GM23338 (cell line): ENCODE data around the gene HSP90B1. TPM values are rescaled to one million over a fixed set of nuclear protein-coding genes. Genes with fewer than 3 reads are reported as not detected.

ENCODE experiments used
- ATAC-seq: fragments of 200-7000 bp; cut with Tn5 transposase; 3 replicates; pipeline ENCODE4 v1.9.1; 2020
- DNase-seq: peaks from one replicate; pipeline ENCODE4 v3.0.0-alpha.2; 2015; ENCODE audit warnings: low spot score
- H2AFZ ChIP-seq: fragments of 200-600 bp; sonication (generic); 2 replicates; pipeline ENCODE4 v1.8.0; 2016; ENCODE audit warnings: antibody characterized with exemption, mild to moderate bottlenecking, moderate library complexity
- H3F3A ChIP-seq: fragments of 200-600 bp; sonication (generic); replicated peaks from 2 replicates; pipeline ENCODE4 v1.8.0; 2017; ENCODE audit warnings: antibody characterized with exemption, mixed run types, low read depth
- H3K27ac ChIP-seq: fragments of 200-600 bp; sonication (generic); 2 replicates; pipeline ENCODE4 v1.6.1; 2016; ENCODE audit warnings: low read depth
- H3K27me3 ChIP-seq: fragments of 200-600 bp; sonication (generic); 2 replicates; pipeline ENCODE4 v1.8.0; 2016; ENCODE audit warnings: mild to moderate bottlenecking, mixed run types, moderate library complexity; ENCODE audit not compliant: insufficient read depth
- H3K36me3 ChIP-seq: fragments of 200-600 bp; sonication (generic); 2 replicates; pipeline ENCODE4 v1.8.0; 2016; ENCODE audit warnings: mild to moderate bottlenecking; ENCODE audit not compliant: insufficient read depth
- H3K4me1 ChIP-seq: fragments of 200-600 bp; sonication (generic); 2 replicates; pipeline ENCODE4 v1.8.0; 2016; ENCODE audit warnings: mild to moderate bottlenecking, moderate library complexity; ENCODE audit not compliant: insufficient read depth
- H3K4me2 ChIP-seq: fragments of 200-600 bp; sonication (generic); 2 replicates; pipeline ENCODE4 v1.7.1; 2017; ENCODE audit warnings: mixed run types
- H3K4me3 ChIP-seq: fragments of 200-600 bp; sonication (generic); 2 replicates; pipeline ENCODE4 v1.6.1; 2016; ENCODE audit warnings: mixed run types
- H3K79me2 ChIP-seq: fragments of 200-600 bp; sonication (generic); replicated peaks from 2 replicates; pipeline ENCODE4 v1.8.0; 2017; ENCODE audit warnings: mild to moderate bottlenecking; ENCODE audit not compliant: insufficient read depth
- H3K9me2 ChIP-seq: fragments of 200-600 bp; sonication (generic); 2 replicates; pipeline ENCODE4 v1.8.0; 2017; ENCODE audit not compliant: insufficient read depth
- H4K20me1 ChIP-seq: fragments of 200-600 bp; sonication (generic); replicated peaks from 2 replicates; pipeline ENCODE4 v1.8.0; 2017; ENCODE audit warnings: mild to moderate bottlenecking; ENCODE audit not compliant: insufficient read depth
- H3K27ac Mint-ChIP-seq: 2 replicates; pipeline ENCODE4 v1.8.0; 2020; ENCODE audit warnings: inconsistent platforms, mild to moderate bottlenecking, moderate library complexity, mixed read lengths
- H3K27me3 Mint-ChIP-seq: 3 replicates; pipeline ENCODE4 v1.8.0; 2022; ENCODE audit warnings: low read depth, mild to moderate bottlenecking, moderate library complexity, mixed read lengths, inconsistent platforms; ENCODE audit not compliant: insufficient read depth, poor library complexity
- H3K36me3 Mint-ChIP-seq: 3 replicates; pipeline ENCODE4 v1.8.0; 2021; ENCODE audit warnings: low read depth, mild to moderate bottlenecking, inconsistent platforms, moderate library complexity, mixed read lengths
- H3K4me1 Mint-ChIP-seq: 3 replicates; pipeline ENCODE4 v1.8.0; 2020; ENCODE audit warnings: mild to moderate bottlenecking, inconsistent platforms, mixed read lengths
- H3K4me3 Mint-ChIP-seq: 3 replicates; pipeline ENCODE4 v1.8.0; 2021; ENCODE audit warnings: moderate library complexity, mild to moderate bottlenecking, inconsistent platforms, mixed read lengths
- H3K9me3 Mint-ChIP-seq: 3 replicates; pipeline ENCODE4 v1.8.0; 2020; ENCODE audit warnings: moderate library complexity, mild to moderate bottlenecking, inconsistent platforms, mixed read lengths
- CREB1 ChIP-seq: fragments of 250-450 bp; sonication (Bioruptor Pico); IDR thresholded peaks from 2 replicates; pipeline ENCODE4 v1.5.0; 2020; ENCODE audit warnings: low read depth, mild to moderate bottlenecking, moderate library complexity
- EZH2 ChIP-seq: fragments of 200-600 bp; sonication (generic); IDR thresholded peaks from one replicate; pipeline ENCODE4 v1.8.0; 2017; ENCODE audit warnings: antibody characterized with exemption, mild to moderate bottlenecking, low read depth; ENCODE audit not compliant: unreplicated experiment
- EZH2phosphoT487 ChIP-seq: fragments of 200-600 bp; sonication (generic); IDR thresholded peaks from one replicate; pipeline ENCODE4 v1.8.1; 2018; ENCODE audit warnings: antibody characterized with exemption; ENCODE audit not compliant: unreplicated experiment
- JUNB ChIP-seq: IDR thresholded peaks from one replicate; pipeline ENCODE4 v1.6.1; 2016; ENCODE audit warnings: antibody characterized with exemption; ENCODE audit not compliant: unreplicated experiment
- NANOG ChIP-seq: IDR thresholded peaks from 2 replicates; pipeline ENCODE4 v1.6.1; 2016; ENCODE audit warnings: antibody characterized with exemption, borderline replicate concordance
- POLR2AphosphoS5 ChIP-seq: IDR thresholded peaks from 2 replicates; pipeline ENCODE4 v1.6.1; 2016; ENCODE audit warnings: antibody characterized with exemption, low read depth
- STAT1 ChIP-seq: IDR thresholded peaks from one replicate; pipeline ENCODE4 v1.6.1; 2016; ENCODE audit warnings: antibody characterized with exemption; ENCODE audit not compliant: unreplicated experiment
- ZNF114 ChIP-seq: fragments of 250-450 bp; sonication (Bioruptor Pico); IDR thresholded peaks from 2 replicates; pipeline ENCODE4 v1.5.0; 2020; ENCODE audit warnings: mild to moderate bottlenecking, moderate library complexity
- ZNF331 ChIP-seq: fragments of 250-450 bp; sonication (Bioruptor Pico); IDR thresholded peaks from 2 replicates; pipeline ENCODE4 v1.5.0; 2020; ENCODE audit warnings: low read depth, mild to moderate bottlenecking, moderate library complexity
- polyA plus RNA-seq: library from polyadenylated mRNA; unstranded; fragments of >200 nt; fragmentation: Nextera tagmentation; extraction: Ambion mirVana; gene quantifications from 2 replicates; pipeline ENCODE4 v1.2.1, GENCODE V29; 2016
- total RNA-seq: library from RNA; depleted of rRNA; stranded (reverse); fragments of >200 nt; shearing (Covaris generic); gene quantifications from 2 replicates; pipeline ENCODE4 v1.2.3, GENCODE V29; 2014
- TF ChIP-seq, protein P1 (sequence below): IDR thresholded peaks from one replicate; pipeline ENCODE4 v1.6.1; 2018; ENCODE audit warnings: antibody characterized with exemption; ENCODE audit not compliant: unreplicated experiment
- TF ChIP-seq, protein P2 (sequence below): IDR thresholded peaks from 2 replicates; pipeline ENCODE4 v1.6.1; 2016; ENCODE audit warnings: antibody characterized with exemption
- TF ChIP-seq, protein P3 (sequence below), 2 experiments: fragments of 200-600 bp in 1 of 2; sonication (generic) in 1 of 2; conservative IDR thresholded peaks; 2 replicates each; pipeline versions ENCODE4 v1.5.1 to v1.6.1; 2016 to 2017; ENCODE audit warnings: antibody characterized with exemption in 2 of 2, low read depth in 2 of 2, mild to moderate bottlenecking in 2 of 2, moderate library complexity in 1 of 2
- TF ChIP-seq, protein P4 (sequence below): fragments of 250-450 bp; sonication (Bioruptor Pico); IDR thresholded peaks from 2 replicates; pipeline ENCODE4 v1.5.0; 2020; ENCODE audit warnings: mild to moderate bottlenecking, moderate library complexity

The HSP90B1 gene
- total and polyA plus RNA-seq, 2 experiments from 2014 or later, result 605 to 1,312 TPM

DNA sequence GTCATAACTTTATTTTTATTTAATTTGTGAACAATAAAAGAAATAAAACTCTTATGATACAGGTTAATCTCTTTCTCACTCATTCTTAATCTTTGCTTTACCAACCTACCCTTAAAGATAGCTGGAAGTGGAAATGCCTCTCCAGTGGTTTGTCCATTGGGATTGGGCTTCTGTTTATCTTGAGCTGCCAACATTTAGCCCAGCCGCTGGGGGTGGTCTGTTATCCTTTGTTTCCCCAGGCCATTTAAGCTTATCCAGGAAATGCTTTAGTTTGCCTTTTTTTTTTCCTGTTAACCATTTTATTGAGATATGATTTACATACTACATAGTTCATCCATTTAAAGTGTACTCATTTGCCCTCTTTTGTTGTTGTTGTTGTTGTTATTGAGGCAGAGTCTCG lies 43.7 kb downstream of the HSP90B1 start:
- Histone ChIP-seq H3K36me3 (peaks cover 9% of the 10 kb centered on the region; the same call in 1 of the 2 replicates), H4K20me1 (peaks cover 45% of the 10 kb centered on the region), H3K4me1 (no peaks in the 10 kb centered on the region), H3K4me2 (no peak overlapping the region), H3K9me2 (no peaks in the 10 kb centered on the region), H3K27me3 (no peaks in the 10 kb centered on the region), H3K27ac (no peak overlapping the region), H3K79me2 (peaks cover 100% of the 10 kb centered on the region), H3K4me3 (no peak overlapping the region), H3F3A (no peaks in the 10 kb centered on the region), H2AFZ (no peak overlapping the region)
- ATAC-seq (no peak; the same call in 2 of the 3 replicates), DNase-seq (peak; percentile 14)
- Mint-ChIP-seq H3K9me3 (no peaks in the 10 kb centered on the region), H3K27ac (peak overlapping the region; percentile 75), H3K27me3 (no peaks in the 10 kb centered on the region), H3K4me1 (peaks cover 11% of the 10 kb centered on the region; the same call in 2 of the 3 replicates), H3K36me3 (peaks cover 31% of the 10 kb centered on the region), H3K4me3 (no peak overlapping the region)
- TF ChIP-seq, protein P1, sequence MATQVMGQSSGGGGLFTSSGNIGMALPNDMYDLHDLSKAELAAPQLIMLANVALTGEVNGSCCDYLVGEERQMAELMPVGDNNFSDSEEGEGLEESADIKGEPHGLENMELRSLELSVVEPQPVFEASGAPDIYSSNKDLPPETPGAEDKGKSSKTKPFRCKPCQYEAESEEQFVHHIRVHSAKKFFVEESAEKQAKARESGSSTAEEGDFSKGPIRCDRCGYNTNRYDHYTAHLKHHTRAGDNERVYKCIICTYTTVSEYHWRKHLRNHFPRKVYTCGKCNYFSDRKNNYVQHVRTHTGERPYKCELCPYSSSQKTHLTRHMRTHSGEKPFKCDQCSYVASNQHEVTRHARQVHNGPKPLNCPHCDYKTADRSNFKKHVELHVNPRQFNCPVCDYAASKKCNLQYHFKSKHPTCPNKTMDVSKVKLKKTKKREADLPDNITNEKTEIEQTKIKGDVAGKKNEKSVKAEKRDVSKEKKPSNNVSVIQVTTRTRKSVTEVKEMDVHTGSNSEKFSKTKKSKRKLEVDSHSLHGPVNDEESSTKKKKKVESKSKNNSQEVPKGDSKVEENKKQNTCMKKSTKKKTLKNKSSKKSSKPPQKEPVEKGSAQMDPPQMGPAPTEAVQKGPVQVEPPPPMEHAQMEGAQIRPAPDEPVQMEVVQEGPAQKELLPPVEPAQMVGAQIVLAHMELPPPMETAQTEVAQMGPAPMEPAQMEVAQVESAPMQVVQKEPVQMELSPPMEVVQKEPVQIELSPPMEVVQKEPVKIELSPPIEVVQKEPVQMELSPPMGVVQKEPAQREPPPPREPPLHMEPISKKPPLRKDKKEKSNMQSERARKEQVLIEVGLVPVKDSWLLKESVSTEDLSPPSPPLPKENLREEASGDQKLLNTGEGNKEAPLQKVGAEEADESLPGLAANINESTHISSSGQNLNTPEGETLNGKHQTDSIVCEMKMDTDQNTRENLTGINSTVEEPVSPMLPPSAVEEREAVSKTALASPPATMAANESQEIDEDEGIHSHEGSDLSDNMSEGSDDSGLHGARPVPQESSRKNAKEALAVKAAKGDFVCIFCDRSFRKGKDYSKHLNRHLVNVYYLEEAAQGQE, result no peak
- TF ChIP-seq, protein P2, sequence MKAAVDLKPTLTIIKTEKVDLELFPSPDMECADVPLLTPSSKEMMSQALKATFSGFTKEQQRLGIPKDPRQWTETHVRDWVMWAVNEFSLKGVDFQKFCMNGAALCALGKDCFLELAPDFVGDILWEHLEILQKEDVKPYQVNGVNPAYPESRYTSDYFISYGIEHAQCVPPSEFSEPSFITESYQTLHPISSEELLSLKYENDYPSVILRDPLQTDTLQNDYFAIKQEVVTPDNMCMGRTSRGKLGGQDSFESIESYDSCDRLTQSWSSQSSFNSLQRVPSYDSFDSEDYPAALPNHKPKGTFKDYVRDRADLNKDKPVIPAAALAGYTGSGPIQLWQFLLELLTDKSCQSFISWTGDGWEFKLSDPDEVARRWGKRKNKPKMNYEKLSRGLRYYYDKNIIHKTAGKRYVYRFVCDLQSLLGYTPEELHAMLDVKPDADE, result no peak
- TF ChIP-seq STAT1, result no peak
- TF ChIP-seq, protein P3, sequence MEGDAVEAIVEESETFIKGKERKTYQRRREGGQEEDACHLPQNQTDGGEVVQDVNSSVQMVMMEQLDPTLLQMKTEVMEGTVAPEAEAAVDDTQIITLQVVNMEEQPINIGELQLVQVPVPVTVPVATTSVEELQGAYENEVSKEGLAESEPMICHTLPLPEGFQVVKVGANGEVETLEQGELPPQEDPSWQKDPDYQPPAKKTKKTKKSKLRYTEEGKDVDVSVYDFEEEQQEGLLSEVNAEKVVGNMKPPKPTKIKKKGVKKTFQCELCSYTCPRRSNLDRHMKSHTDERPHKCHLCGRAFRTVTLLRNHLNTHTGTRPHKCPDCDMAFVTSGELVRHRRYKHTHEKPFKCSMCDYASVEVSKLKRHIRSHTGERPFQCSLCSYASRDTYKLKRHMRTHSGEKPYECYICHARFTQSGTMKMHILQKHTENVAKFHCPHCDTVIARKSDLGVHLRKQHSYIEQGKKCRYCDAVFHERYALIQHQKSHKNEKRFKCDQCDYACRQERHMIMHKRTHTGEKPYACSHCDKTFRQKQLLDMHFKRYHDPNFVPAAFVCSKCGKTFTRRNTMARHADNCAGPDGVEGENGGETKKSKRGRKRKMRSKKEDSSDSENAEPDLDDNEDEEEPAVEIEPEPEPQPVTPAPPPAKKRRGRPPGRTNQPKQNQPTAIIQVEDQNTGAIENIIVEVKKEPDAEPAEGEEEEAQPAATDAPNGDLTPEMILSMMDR (conservative IDR thresholded peaks at IDR 0.05; ENCODE audit: low read depth in 2 of 2), result no peak
- TF ChIP-seq, protein P4, sequence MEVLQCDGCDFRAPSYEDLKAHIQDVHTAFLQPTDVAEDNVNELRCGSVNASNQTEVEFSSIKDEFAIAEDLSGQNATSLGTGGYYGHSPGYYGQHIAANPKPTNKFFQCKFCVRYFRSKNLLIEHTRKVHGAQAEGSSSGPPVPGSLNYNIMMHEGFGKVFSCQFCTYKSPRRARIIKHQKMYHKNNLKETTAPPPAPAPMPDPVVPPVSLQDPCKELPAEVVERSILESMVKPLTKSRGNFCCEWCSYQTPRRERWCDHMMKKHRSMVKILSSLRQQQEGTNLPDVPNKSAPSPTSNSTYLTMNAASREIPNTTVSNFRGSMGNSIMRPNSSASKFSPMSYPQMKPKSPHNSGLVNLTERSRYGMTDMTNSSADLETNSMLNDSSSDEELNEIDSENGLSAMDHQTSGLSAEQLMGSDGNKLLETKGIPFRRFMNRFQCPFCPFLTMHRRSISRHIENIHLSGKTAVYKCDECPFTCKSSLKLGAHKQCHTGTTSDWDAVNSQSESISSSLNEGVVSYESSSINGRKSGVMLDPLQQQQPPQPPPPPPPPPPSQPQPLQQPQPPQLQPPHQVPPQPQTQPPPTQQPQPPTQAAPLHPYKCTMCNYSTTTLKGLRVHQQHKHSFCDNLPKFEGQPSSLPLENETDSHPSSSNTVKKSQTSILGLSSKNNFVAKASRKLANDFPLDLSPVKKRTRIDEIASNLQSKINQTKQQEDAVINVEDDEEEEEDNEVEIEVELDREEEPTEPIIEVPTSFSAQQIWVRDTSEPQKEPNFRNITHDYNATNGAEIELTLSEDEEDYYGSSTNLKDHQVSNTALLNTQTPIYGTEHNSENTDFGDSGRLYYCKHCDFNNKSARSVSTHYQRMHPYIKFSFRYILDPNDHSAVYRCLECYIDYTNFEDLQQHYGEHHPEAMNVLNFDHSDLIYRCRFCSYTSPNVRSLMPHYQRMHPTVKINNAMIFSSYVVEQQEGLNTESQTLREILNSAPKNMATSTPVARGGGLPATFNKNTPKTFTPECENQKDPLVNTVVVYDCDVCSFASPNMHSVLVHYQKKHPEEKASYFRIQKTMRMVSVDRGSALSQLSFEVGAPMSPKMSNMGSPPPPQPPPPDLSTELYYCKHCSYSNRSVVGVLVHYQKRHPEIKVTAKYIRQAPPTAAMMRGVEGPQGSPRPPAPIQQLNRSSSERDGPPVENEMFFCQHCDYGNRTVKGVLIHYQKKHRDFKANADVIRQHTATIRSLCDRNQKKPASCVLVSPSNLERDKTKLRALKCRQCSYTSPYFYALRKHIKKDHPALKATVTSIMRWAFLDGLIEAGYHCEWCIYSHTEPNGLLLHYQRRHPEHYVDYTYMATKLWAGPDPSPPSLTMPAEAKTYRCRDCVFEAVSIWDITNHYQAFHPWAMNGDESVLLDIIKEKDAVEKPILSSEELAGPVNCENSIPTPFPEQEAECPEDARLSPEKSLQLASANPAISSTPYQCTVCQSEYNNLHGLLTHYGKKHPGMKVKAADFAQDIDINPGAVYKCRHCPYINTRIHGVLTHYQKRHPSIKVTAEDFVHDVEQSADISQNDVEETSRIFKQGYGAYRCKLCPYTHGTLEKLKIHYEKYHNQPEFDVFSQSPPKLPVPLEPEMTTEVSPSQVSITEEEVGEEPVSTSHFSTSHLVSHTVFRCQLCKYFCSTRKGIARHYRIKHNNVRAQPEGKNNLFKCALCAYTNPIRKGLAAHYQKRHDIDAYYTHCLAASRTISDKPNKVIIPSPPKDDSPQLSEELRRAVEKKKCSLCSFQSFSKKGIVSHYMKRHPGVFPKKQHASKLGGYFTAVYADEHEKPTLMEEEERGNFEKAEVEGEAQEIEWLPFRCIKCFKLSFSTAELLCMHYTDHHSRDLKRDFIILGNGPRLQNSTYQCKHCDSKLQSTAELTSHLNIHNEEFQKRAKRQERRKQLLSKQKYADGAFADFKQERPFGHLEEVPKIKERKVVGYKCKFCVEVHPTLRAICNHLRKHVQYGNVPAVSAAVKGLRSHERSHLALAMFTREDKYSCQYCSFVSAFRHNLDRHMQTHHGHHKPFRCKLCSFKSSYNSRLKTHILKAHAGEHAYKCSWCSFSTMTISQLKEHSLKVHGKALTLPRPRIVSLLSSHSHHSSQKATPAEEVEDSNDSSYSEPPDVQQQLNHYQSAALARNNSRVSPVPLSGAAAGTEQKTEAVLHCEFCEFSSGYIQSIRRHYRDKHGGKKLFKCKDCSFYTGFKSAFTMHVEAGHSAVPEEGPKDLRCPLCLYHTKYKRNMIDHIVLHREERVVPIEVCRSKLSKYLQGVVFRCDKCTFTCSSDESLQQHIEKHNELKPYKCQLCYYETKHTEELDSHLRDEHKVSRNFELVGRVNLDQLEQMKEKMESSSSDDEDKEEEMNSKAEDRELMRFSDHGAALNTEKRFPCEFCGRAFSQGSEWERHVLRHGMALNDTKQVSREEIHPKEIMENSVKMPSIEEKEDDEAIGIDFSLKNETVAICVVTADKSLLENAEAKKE (CRISPR knock-in tag), result no peak
- no peak for TF ChIP-seq ZNF331 (CRISPR knock-in tag)
- no peak for TF ChIP-seq POLR2AphosphoS5
- no peak for TF ChIP-seq EZH2phosphoT487
- no peak for TF ChIP-seq JUNB
- TF ChIP-seq ZNF114 (CRISPR knock-in tag), result no peak
- no peak for TF ChIP-seq CREB1 (CRISPR knock-in tag)
- TF ChIP-seq EZH2, result no peak
- no peak for TF ChIP-seq NANOG
